GM19324 (cell line): ENCODE measurements around the gene PNPLA6.

Experiments used
- ATAC-seq: cut with Tn5 transposase; IDR thresholded peaks from one replicate; pipeline ENCODE4 v1.9.1; 2021; ENCODE audit warnings: mild to moderate bottlenecking, moderate library complexity; ENCODE audit not compliant: unreplicated experiment, low FRiP score

The PNPLA6 gene

GRCh38 chr19:7595466-7596133, 60.1 kb downstream of the PNPLA6 start, which contains the start of gene CAMSAP3:
TSS of gene CAMSAP3 (plus strand) at chr19:7595863. CDS start at chr19:7596003, 140 bp downstream.
- ATAC-seq = no peak

GRCh38 chr19:7596211-7596937, 60.9 kb downstream of the PNPLA6 start:
- ATAC-seq = no peak

DNA sequence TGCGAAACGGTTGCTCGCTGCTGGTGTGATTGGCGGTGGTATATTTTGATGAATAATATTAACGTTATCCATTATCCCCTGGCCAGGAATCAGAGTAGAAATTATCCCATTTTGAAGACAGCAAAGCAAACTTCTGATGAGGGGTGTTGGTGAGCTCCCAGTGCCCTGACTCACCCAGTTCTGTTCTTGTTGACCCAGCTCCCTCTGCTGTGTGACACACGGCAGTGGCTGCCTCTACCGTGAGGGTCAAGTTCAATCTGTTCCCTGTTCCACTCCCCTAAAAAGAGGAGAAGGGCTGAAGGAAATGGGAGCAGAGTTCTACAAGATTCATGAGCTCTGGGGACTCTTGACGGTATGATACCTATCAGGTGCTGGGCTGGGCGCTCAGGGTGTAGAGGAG, 62.2 kb downstream of the PNPLA6 start:
- ATAC-seq = no peak

DNA sequence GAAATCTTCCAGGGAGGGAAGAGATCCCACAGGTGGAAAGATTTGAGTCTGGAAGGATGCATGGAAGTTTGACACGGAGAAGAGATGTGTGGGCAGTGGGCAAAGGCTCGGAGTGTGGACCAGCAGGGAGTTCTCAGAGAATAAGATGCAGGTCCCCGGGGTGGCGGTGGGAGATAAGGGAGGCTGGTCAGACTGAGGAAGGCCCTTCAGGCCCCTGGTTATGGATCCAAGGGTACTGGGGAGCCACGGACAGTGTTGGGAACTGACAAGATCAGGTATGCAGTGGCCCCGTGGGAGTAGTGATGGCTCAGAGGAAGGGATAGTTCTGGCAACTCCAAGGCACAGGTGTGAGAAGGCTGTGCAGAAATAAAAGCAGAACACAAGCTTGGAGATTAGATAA, 62.7 kb downstream of the PNPLA6 start:
- ATAC-seq = no peak

DNA sequence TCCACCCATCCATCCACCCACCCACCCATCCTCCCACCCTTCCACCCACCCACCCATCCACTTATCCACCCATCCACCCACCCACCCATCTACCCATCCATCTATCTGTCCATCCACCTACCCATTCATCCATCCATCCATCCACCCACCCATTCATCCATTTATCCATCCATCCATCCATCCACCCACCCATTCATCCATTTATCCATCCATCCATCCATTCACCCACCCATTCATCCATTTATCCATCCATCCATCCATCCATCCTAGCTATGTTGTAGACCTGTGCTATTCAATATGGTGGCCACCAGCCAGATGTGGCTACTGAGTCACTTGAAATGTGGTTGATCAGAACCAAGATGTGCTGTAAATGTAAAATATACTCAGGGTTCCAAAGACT, 65.2 kb downstream of the PNPLA6 start:
- ATAC-seq = no peak

DNA sequence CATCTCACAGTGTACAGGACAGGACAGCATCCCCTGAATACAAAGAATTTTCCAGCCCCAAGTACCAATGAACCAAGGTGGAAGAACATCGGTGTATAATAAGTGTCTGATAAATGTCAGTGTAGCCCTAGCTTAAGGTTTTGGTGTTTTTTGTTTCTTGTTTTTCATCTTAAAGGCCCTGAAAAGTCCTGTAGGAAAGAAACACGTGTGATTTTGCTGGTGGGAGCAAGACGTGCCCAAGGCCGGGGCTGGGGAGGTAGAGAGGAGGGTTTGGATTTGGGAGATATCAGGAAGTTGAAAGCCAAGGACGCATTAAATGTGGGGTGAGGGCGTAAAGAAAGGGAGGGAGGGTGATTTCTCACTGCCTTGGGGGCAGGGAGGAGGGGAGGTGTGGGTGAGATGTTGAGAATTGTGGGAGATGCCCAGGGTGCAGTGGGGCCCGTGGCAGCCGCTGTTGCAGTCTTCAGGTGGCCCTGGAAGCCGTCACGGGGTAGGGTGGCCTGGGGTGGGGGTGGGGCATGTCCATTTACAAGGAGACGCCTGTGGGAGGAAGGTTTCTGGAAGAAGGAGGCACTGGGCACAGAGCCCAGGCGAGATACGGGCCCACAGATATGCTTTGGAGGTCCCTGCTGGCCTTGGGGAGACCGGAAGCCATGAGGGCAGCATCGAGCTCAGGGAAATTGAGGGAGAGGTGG, 66.9 kb downstream of the PNPLA6 start:
- no peak for ATAC-seq

DNA sequence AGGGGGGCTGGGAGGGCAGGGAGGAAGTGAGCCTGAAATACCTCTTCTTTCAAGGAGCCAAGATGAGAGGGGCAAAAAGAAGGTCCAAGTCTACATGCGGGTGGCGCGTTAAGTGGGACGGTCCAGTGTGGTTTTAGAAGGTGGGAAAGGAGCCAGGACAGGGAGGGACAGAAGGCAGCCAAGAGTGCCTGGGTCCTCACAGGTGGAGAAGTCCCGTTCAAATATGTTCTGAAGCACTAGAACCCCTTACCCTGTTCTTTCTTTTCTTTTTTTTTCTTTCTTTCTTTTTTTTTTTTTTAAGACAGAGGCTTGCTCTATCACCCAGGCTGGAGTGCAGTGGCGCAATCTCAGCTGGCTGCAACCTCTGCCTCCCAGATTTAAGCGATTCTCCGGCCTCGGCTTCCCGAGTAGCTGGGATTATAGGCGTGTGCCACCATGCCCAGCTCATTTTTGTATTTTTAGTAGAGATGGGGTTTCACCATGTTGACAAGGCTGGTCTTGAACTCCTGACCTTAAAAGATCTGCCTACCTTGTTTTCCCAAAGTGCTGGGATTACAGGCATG, 67.5 kb downstream of the PNPLA6 start:
- no peak for ATAC-seq

- no peak for ATAC-seq
Observed at GRCh38 chr19:7603919-7604318, 68.4 kb downstream of the PNPLA6 start.

DNA sequence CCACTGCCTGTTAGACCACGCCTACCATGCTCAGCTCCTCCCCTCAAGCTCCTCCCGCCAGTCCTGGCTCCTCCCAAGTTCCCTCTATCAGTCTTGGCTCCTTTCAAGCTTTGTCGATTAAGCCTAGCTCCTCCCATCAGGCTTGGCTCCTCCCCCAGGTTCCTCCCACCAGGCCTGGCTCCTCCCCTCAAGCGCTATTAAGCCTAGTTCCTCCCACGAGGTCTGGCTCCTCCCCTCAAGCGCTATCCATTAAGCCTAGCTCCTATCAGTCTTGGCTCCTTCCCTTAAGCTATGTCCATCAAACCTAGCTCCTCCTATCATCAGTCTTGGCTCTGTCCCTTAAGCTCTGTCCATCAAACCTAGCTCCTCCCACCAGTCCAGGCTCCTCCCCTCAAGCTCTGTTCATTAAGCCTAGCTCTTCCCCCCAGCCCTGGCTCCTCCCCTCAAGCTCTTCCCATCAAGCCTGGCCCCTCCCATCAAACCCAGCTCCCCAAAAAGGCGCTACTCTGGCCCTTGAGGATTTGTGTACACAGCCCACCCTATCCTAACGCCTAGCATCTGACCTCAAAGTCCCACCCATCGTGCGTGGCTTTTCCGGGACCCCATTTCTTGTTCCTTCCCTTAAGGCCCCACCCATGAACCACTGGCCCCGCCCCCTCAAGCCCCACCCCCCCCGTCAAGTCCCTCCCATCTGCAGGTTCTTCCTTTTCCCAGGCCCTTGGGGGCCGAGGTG, 70.1 kb downstream of the PNPLA6 start:
- ATAC-seq = no peak

DNA sequence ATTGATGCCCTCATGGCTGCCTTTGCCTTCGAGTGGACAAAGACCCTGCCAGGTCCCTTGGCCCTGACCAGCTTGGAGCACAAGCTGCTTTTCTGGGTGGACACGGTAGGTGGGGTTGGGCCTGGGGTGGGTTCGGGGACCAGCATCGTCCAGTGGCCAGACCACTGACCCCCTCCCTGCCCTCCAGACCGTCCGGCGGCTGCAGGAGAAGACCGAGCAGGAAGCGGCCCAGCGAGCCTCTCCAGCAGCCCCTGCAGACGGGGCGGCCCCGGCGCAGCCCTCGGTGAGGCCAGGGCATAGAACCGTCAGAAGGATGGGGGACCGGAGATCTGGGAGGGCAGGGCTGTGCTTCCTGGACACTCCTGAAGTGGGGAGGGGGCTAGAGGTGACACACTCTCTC, 70.8 kb downstream of the PNPLA6 start:
- no peak for ATAC-seq

DNA sequence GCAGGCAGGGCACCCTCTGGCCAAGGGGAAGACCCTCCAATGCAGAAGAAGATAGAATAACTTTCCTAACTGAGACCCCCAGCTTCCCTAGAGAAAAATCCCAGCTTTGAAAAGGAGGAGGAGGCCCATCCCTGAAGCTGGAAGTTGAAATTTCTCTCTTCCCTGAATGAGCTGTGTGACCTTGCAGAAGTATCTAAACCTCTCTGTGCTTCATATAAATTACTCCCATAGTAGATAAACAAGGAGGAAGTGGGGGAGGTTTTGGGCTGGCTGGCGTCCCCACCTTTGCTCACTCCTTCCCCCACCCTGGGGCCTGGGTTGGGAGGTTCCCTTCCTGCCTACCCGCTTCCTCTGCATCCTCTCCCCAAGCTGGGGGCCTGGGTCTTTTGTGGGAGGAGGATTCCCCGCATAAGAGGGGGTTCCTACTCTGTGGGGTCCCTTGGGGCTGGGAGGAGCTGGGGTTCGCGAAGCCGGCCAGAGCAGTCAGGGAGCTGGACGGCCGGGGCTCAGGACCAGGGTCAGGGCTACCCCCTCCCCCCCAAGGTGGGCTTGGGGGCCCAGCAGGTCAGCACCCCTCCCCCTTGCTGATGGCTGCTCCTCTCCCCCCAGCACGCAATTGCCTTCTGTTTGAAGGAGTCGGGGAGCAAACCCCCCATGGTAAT, 71.8 kb downstream of the PNPLA6 start:
- ATAC-seq = no peak

DNA sequence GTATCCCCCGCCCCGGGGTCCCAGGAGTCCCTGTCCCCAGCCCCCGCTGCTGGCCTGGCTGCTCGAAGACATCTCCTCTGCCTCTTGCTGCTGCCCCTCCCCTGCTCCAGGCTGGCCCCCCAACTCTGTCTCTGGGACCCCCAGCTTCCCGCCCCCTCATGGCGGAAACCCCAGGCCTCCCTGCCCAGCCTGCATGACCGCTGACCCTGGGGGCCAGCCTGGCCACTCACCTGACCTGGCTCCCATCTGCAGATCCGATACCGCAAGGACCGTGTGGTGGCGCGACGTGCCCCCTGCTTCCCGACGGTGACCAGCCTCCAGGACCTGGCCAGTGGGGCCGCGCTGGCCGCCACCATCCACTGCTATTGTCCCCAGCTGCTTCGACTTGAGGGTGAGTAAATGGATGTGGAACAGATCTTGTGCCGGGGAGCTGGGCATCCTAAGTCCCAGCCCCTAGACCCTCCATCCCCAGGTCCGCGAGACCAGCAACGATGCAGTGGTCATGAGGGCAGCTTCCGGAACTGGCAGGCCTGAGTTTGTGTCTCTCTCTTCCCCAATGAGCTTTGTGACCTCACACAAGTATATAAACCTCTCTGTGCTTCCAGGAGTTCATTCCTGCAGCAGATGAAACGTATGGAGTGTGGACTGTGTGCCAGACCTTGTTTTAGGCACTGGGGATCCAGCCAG, 72.5 kb downstream of the PNPLA6 start:
- no peak for ATAC-seq

- no peak for ATAC-seq
Observed at GRCh38 chr19:7610491-7611240, 75.1 kb downstream of the PNPLA6 start.
